ENCODE measurements around the gene KIAA0586.

KIAA0586 gene

GRCh38 chr14:58571256-58571655 lies 143.7 kb downstream of the KIAA0586 start:
- Histone ChIP-seq H3K9me3 (no peaks in the 10 kb centered on the region), H3K4me1 (ENCODE audit: control insufficient read depth in 1 of 2, insufficient read depth in 1 of 2, low read depth in 1 of 2, low read length in 1 of 2) (no peaks in the 10 kb centered on the region), H3K27me3 (no peaks in the 10 kb centered on the region), H3K36me3 (no peaks in the 10 kb centered on the region), H3K27ac (no peak overlapping the region), H3K4me3 (ENCODE audit: low read depth in 1 of 2, low read length in 1 of 2) (no peak overlapping the region)
- TF ChIP-seq CTCF (IDR thresholded peaks at IDR 0.05) = no peak

- TF ChIP-seq CTCF (IDR thresholded peaks at IDR 0.05) = no peak
- Histone ChIP-seq H3K9me3 (no peaks in the 10 kb centered on the region), H3K4me1 (ENCODE audit: control insufficient read depth in 1 of 2, insufficient read depth in 1 of 2, low read depth in 1 of 2, low read length in 1 of 2) (no peaks in the 10 kb centered on the region), H3K27ac (no peak overlapping the region), H3K36me3 (no peaks in the 10 kb centered on the region), H3K27me3 (no peaks in the 10 kb centered on the region), H3K4me3 (ENCODE audit: low read depth in 1 of 2, low read length in 1 of 2) (no peak overlapping the region)
These were observed 144.4 kb downstream of the KIAA0586 start for GRCh38 chr14:58571769-58572472.

GRCh38 chr14:58572473-58572853 lies 144.9 kb downstream of the KIAA0586 start:
- no peaks in the 10 kb centered on the region for H3K9me3 ChIP-seq
- H3K4me1 ChIP-seq (ENCODE audit: control insufficient read depth in 1 of 2, insufficient read depth in 1 of 2, low read depth in 1 of 2, low read length in 1 of 2) = no peaks in the 10 kb centered on the region
- no peaks in the 10 kb centered on the region for H3K27me3 ChIP-seq
- H3K4me3 ChIP-seq (ENCODE audit: low read depth in 1 of 2, low read length in 1 of 2) = no peak overlapping the region
- no peaks in the 10 kb centered on the region for H3K36me3 ChIP-seq
- TF ChIP-seq CTCF (IDR thresholded peaks at IDR 0.05) = no peak
- no peak overlapping the region for H3K27ac ChIP-seq

GRCh38 chr14:58572863-58573262 lies 145.3 kb downstream of the KIAA0586 start:
- Histone ChIP-seq H3K27ac (no peak overlapping the region), H3K36me3 (no peaks in the 10 kb centered on the region), H3K9me3 (no peaks in the 10 kb centered on the region), H3K4me3 (ENCODE audit: low read depth in 1 of 2, low read length in 1 of 2) (no peak overlapping the region), H3K27me3 (no peaks in the 10 kb centered on the region), H3K4me1 (ENCODE audit: control insufficient read depth in 1 of 2, insufficient read depth in 1 of 2, low read depth in 1 of 2, low read length in 1 of 2) (no peaks in the 10 kb centered on the region)
- no peak for TF ChIP-seq CTCF (IDR thresholded peaks at IDR 0.05)

- Histone ChIP-seq H3K4me1 (ENCODE audit: control insufficient read depth in 1 of 2, insufficient read depth in 1 of 2, low read depth in 1 of 2, low read length in 1 of 2) (no peaks in the 10 kb centered on the region), H3K4me3 (ENCODE audit: low read depth in 1 of 2, low read length in 1 of 2) (no peak overlapping the region), H3K36me3 (no peaks in the 10 kb centered on the region), H3K27me3 (no peaks in the 10 kb centered on the region), H3K9me3 (no peaks in the 10 kb centered on the region), H3K27ac (no peak overlapping the region)
- no peak for TF ChIP-seq CTCF (IDR thresholded peaks at IDR 0.05)
These were observed 147.1 kb downstream of the KIAA0586 start for GRCh38 chr14:58574623-58575022.

All from neutrophil (primary cell).